ENCODE results near the gene OSBPL3.
"Not testable (repeated sequence)": the region's sequence is repeated elsewhere in the genome, so short reads cannot be mapped to it uniquely, and the experiment has no call there.

OSBPL3 gene

DNA sequence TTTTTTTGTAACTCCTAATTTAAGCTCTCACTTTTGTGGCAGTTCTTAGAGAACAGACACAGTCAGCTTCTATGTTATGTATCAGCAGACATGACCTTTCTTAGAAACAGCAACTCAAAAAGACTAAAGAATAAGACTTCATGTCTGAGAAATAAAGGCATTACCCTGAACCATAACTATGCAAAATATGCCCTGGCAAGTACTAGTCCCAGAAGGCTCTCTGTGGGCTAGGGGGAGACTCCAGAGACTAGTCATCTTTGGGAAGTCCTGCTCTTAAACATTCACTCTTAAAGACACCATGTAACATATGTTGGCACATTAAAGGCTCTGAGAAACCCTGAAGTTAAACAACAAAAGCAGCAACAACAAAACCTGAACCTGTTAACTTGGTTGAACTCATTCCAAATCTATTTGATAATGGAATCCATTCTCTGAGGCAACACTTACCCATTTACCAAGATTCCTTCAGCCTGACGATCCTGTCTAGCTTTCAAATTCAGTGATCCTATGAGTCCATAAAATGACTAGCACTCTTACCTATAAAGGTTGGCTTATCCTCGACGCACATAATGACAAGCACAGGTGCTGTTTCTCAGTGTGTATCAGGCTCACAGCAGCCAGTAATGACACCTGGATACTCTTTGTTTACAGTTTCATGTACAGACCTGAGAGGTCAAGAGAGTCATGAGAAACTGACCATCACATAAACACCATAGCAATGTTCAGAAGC, 62.3 kb downstream of the OSBPL3 start:
- peak; percentile 23 for DNase-seq

GRCh38 chr7:24916463-24917040, 63.4 kb downstream of the OSBPL3 start:
- no peak for DNase-seq

DNA sequence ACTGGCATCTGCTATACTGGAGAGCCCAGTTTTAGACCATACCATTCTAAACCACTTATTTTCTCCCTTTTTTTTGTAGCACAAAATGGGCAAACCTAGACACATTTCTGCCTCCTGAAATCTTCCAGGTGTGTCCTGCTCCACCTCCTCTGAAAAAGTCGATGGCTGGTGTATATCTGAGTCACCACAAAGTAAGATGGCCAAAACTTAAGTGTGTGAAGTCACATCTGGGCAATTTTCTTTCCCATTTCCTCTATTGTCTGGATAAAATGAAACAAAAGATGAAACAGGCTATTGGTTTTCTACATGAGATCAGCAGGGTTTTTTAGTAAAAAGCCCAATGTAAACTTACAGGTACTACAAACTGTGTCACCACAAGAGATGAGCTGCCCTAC, 65.5 kb downstream of the OSBPL3 start:
- no peak for DNase-seq

DNA sequence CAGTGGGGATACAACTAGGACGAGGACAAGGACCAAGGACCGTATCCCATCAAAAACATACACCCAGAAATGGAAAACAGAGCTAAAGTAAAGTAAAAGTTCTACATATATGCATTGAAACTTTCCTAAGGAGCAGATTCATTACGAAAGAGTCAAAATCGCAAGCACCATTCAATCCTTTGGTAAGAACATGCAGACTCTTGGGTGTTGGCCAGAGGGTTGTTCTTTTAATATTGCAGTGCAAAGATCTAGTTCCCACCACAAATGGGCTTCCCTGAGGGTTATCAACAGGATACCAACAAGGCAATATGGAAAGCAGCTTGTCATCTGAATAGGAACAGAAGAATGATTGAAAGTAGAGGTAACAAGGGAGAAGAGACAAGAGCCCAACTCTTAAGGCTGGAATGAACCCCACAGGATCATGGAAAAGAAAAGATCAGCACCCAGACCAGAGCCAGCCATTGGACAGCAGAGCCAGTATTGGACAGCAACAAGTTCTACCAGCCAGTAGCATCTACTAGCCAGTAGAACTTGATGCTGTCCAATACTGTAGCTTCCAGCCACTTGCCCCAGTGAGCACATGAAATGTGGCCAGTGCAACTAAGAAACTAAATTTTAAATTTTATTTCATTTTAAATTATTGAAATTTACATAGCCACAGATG, 66.0 kb downstream of the OSBPL3 start:
- DNase-seq, result no peak

DNA sequence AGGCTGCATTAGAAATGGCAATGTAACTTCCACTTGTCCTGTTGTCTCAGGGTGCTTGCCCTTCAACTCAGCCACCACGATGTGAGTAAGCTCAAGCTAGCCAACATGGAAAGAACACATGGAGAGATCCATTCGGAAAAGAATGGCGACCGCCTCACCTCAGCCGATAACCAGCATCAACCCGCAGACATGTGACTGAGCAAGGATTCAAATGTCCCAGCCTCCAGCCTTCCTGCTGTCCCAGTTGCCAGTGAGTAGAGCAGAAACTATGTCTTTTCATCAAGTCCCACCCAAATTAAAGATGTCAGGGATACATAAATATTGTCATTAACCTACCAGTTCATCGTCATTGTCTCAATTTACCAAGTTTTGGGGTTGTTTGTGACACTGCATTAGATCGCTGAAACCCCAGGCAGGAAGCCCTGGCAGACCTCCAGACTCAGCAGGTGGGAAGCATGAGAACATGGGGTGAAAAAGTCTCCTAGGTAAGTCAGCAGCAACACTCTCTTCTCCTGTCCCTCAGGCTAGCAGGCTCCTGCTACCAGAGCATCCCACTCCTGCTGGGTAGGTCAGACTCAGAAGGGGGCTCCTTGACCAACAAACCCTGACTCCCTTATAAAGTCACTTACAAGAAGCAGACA, 67.0 kb downstream of the OSBPL3 start:
- DNase-seq, result peak; percentile 69

GRCh38 chr7:24912424-24912823, 67.6 kb downstream of the OSBPL3 start:
- peak; percentile 50 for DNase-seq

GRCh38 chr7:24911213-24911603, 68.8 kb downstream of the OSBPL3 start:
- DNase-seq, result peak; percentile 84

GRCh38 chr7:24910551-24911212, 69.3 kb downstream of the OSBPL3 start:
- no peak for DNase-seq

DNA sequence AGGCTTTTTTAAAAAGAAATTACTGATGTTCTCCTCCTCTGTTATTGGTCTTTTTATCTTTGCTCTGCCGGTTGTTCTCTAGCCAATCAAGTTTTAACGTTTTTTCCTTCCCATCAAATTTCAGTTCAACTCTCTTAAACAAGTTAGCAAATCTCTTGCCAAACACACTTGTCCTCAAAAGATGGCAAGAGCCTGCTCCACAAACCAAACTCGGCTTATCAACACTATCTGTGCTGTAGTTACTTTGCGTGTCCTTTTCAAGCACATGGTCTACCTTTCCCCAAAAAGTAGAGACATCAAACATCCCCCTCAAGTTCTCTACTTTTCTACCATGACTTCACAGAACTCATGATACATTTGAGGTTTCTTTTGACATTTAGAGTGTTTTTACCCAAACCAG, 71.3 kb downstream of the OSBPL3 start:
- DNase-seq, result no peak

DNA sequence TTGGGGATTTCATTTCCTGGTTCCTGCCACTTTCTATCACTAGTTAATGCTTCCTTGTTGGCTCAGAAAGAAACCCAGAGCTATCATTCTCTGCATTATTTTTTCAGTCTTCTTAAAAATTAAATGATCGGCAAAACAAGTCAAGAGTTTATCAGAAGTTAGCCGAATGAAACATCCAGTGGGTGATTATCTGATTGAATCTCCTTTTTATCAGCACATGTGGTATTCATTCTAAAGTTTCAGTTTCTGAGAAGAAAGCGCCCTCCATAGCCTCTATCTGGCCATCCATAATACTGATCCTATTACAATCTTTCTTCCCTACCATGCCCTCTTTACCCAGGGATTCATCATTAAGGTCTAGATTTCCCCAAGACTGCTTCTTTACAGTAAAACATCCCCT, 71.8 kb downstream of the OSBPL3 start:
- DNase-seq, result no peak

DNA sequence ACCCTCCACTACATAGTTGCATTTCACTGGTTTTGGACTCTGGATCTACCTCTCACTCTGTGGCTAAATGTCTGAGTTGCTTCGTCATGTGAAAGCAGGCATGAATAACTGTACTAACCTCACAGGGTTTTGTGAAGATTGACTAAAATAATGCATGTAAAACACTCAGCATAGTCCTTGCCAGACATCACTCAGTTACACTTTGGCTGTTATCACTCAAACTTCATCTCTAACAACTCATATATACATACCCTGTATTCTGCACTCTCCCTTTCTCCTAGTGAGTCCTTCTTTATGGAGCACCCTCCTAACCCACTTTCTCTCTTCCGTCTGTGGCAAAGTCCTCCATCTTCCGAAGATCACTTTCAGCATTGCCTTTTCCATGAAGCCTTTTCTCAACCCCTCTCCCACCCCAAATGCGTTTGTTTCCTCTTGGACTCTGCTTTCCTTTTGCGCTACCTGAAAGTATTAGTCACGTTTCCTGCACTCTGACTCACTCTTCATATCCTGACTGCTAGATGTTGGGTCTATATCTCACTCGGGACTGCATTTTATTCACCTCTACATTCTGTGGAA, 72.6 kb downstream of the OSBPL3 start:
- no peak for DNase-seq

- no peak for DNase-seq
These were observed 73.8 kb downstream of the OSBPL3 start for GRCh38 chr7:24905996-24906770.

- not testable (repeated sequence) for DNase-seq
These were observed 76.0 kb downstream of the OSBPL3 start for GRCh38 chr7:24903992-24904391.

GRCh38 chr7:24903559-24903958, 76.4 kb downstream of the OSBPL3 start:
- DNase-seq, result no peak

- DNase-seq, result no peak
These were observed 77.0 kb downstream of the OSBPL3 start for GRCh38 chr7:24902931-24903330.

GRCh38 chr7:24902276-24902675, 77.7 kb downstream of the OSBPL3 start:
- no peak for DNase-seq

DNA sequence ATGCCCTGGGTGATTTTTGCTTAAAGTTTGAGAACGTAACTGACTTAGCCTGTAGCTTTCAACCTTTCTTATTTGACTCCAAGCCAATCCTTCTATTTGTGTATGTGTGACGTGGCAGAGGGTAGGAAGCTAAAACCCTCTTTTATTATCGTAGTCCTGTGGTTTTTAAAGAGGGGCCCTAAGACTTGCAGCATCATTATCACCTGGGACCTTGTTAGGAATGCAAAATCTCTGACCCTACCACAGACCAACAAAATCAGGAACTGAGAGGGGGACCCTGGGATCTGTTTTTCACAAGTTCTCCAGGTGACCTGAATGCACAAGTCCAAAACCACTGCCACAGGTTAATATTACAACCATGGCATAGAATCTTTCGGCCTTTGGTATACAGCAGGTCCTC, 80.1 kb downstream of the OSBPL3 start:
- DNase-seq, result no peak

- no peak for DNase-seq
These were observed 80.8 kb downstream of the OSBPL3 start for GRCh38 chr7:24899161-24899560.

DNA sequence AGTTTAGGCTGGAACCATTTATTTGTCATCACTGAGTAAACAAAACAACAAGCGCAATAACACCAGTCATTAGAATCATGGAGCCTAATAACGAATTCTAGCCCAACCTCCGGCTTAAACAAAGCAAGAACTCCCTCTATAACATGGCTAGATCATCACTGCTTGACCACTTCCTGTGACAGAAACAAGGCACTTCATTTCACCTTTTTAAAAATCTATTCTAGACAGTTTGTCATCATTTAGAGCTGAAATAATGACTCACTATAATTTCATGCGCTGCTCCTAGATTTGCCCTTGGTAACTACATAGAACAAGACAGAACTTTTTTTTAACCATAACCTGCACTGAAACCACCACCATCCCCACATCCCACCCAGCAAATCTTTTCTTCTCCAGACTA, 81.3 kb downstream of the OSBPL3 start:
- DNase-seq, result no peak

GRCh38 chr7:24896031-24896501, 83.9 kb downstream of the OSBPL3 start:
- no peak for DNase-seq

DNA sequence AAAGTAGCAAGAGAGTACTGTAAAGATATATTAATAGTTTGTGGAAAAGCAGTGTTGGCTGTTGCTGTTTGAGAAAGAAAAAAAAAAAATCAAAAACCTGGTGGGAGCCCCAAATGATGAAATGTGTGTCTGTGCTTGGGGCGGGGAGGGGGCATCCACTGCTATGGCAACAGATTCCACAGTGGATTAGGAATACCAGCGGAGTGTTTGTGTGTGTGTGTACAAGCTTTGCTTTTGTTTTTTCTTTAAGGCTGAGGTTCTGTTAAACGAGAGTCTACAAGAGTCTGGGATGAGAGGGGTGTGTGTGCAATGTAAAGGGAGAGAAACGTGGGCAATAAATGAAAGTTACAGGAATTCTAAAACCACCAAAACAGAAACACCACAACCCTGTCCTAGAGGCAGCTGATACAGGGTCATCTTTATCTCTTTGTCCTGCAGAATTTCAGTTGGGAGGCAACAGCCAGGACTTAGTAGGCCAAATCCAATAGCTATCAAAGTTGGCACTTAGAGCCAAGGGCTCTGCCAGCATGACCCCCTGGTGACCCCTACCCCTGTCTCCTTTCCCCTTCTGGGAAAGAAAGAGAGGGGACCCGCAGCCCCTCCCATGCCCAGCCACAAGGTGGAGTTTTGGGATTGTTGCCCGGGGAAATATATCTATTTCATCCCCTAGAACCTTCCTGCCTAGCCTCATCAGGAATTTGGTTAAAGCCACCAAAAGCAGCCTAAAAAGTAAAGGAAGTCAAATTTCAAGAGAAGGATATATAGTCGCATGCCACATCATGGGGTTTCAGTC, 85.4 kb downstream of the OSBPL3 start:
- no peak for DNase-seq
